ENCODE results near the gene PRKCH.

The PRKCH gene

GRCh38 chr14:61475316-61475715, 153.9 kb downstream of the PRKCH start:
- DNase-seq (ENCODE audit: low spot score), result peak; percentile 53

- no peak for DNase-seq (ENCODE audit: low spot score)
Measured at GRCh38 chr14:61476105-61476753, 154.8 kb downstream of the PRKCH start.

GRCh38 chr14:61476754-61477410, 155.5 kb downstream of the PRKCH start:
- DNase-seq (ENCODE audit: low spot score), result no peak

- no peak for DNase-seq (ENCODE audit: low spot score)
Measured at GRCh38 chr14:61477712-61478462, 156.5 kb downstream of the PRKCH start.

GRCh38 chr14:61478971-61479473, 157.6 kb downstream of the PRKCH start:
- DNase-seq (ENCODE audit: low spot score), result no peak

GRCh38 chr14:61479746-61480502, 158.5 kb downstream of the PRKCH start:
- DNase-seq (ENCODE audit: low spot score), result no peak

- DNase-seq (ENCODE audit: low spot score), result no peak
Measured at GRCh38 chr14:61480704-61481285, 159.4 kb downstream of the PRKCH start.

- DNase-seq (ENCODE audit: low spot score), result no peak
Measured at GRCh38 chr14:61481701-61482100, 160.3 kb downstream of the PRKCH start.

GRCh38 chr14:61482348-61483206, 161.2 kb downstream of the PRKCH start:
- DNase-seq (ENCODE audit: low spot score), result no peak

GRCh38 chr14:61483476-61483875, 162.1 kb downstream of the PRKCH start:
- DNase-seq (ENCODE audit: low spot score), result no peak

- DNase-seq (ENCODE audit: low spot score), result no peak
Measured at GRCh38 chr14:61484031-61484430, 162.7 kb downstream of the PRKCH start.

- DNase-seq (ENCODE audit: low spot score), result no peak
Measured at GRCh38 chr14:61484826-61485584, 163.6 kb downstream of the PRKCH start.

GRCh38 chr14:61485661-61486060, 164.3 kb downstream of the PRKCH start:
- DNase-seq (ENCODE audit: low spot score), result no peak

GRCh38 chr14:61486930-61487495, 165.6 kb downstream of the PRKCH start:
- DNase-seq (ENCODE audit: low spot score), result no peak

- DNase-seq (ENCODE audit: low spot score), result no peak
Measured at GRCh38 chr14:61488417-61489401, 167.3 kb downstream of the PRKCH start.

GRCh38 chr14:61489512-61489911, 168.1 kb downstream of the PRKCH start:
- no peak for DNase-seq (ENCODE audit: low spot score)

GRCh38 chr14:61489932-61490331, 168.6 kb downstream of the PRKCH start:
- DNase-seq (ENCODE audit: low spot score), result no peak

- no peak for DNase-seq (ENCODE audit: low spot score)
Measured at GRCh38 chr14:61491224-61491623, 169.8 kb downstream of the PRKCH start.
